HEK293 (cell line): ENCODE data around the gene UBE2F.

Source experiments
- CTCF ChIP-seq: fragments of 450-650 bp; formaldehyde crosslinking; IDR thresholded peaks from 2 replicates; pipeline ENCODE4 v1.5.1; 2016; ENCODE audit warnings: missing biosample characterization, missing genetic modification characterization
- KLF10 ChIP-seq: fragments of 450-650 bp; IDR thresholded peaks from 2 replicates; pipeline ENCODE4 v1.5.1; 2018; ENCODE audit warnings: missing biosample characterization, mild to moderate bottlenecking, missing genetic modification characterization
- ZNF398 ChIP-seq: fragments of 450-650 bp; formaldehyde crosslinking; IDR thresholded peaks from 2 replicates; pipeline ENCODE4 v1.5.1; 2017; ENCODE audit warnings: missing biosample characterization, missing genetic modification characterization

- TF ChIP-seq ZNF398 (tag by site-specific recombination) (no peak), CTCF (tag by site-specific recombination) (no peak), KLF10 (tag by site-specific recombination) (no peak)
Measured at GRCh38 chr2:238075397-238075796, 108.6 kb downstream of the UBE2F start.
